Duodenal mucosa (tissue), 2 donors: ENCODE measurements around the gene OR51G2.
"Not testable (repeated sequence)": the region's sequence is repeated elsewhere in the genome, so short reads cannot be mapped to it uniquely, and the experiment has no call there.

Experiments used
- H3K27ac ChIP-seq: one replicate; pipeline ENCODE4 v1.7.0; 2013; ENCODE audit warnings: low read depth, low read length
- H3K27me3 ChIP-seq, 2 donors: one replicate each; pipeline ENCODE4 v1.7.0; 2013; ENCODE audit warnings: low read length in 2 of 2, control low read depth in 1 of 2; ENCODE audit not compliant: insufficient read depth in 2 of 2, control insufficient read depth in 1 of 2
- H3K36me3 ChIP-seq, 2 donors: one replicate each; pipeline ENCODE4 v1.7.0; 2013; ENCODE audit warnings: low read length in 2 of 2, control low read depth in 1 of 2; ENCODE audit not compliant: insufficient read depth in 2 of 2, control insufficient read depth in 1 of 2
- H3K4me1 ChIP-seq, 2 donors: one replicate each; pipeline ENCODE4 v1.7.0; 2013; ENCODE audit warnings: low read length in 2 of 2, control low read depth in 1 of 2; ENCODE audit not compliant: insufficient read depth in 2 of 2, control insufficient read depth in 1 of 2
- H3K4me3 ChIP-seq, 2 donors: one replicate each; pipeline ENCODE4 v1.7.0; 2013; ENCODE audit warnings: low read length in 2 of 2, low read depth in 1 of 2
- H3K9ac ChIP-seq, 2 donors: one replicate each; pipeline ENCODE4 v1.7.0; 2013; ENCODE audit warnings: low read length in 2 of 2, low read depth in 1 of 2
- H3K9me3 ChIP-seq, 2 donors: one replicate each; pipeline ENCODE4 v1.7.0; 2013; ENCODE audit warnings: low read length in 2 of 2, control low read depth in 1 of 2; ENCODE audit not compliant: control insufficient read depth in 1 of 2

The OR51G2 gene, protein sequence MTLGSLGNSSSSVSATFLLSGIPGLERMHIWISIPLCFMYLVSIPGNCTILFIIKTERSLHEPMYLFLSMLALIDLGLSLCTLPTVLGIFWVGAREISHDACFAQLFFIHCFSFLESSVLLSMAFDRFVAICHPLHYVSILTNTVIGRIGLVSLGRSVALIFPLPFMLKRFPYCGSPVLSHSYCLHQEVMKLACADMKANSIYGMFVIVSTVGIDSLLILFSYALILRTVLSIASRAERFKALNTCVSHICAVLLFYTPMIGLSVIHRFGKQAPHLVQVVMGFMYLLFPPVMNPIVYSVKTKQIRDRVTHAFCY

GRCh38 chr11:4919250-4919649 lies at the start of gene OR51G2:
OR51G2 (minus strand) TSS chr11:4919350; CDS start chr11:4915663, 3,687 bp downstream.
- H3K9ac ChIP-seq: no peak within 1 kb of the TSS
- no peak within 1 kb of the TSS for H3K27ac ChIP-seq
- no peaks in the 10 kb centered on the region for H3K27me3 ChIP-seq
- H3K4me3 ChIP-seq: no peak within 1 kb of the TSS
- H3K9me3 ChIP-seq: no peaks in the 10 kb centered on the region
- H3K4me1 ChIP-seq: no peaks in the 10 kb centered on the region
- H3K36me3 ChIP-seq: no peaks in the 10 kb centered on the region

- H3K36me3 ChIP-seq: no peaks in the 10 kb centered on the region
- H3K27ac ChIP-seq: no peak overlapping the region
- H3K4me1 ChIP-seq: no peaks in the 10 kb centered on the region
- H3K27me3 ChIP-seq: no peaks in the 10 kb centered on the region
- H3K9me3 ChIP-seq: no peaks in the 10 kb centered on the region
- no peak overlapping the region for H3K9ac ChIP-seq
- no peak overlapping the region for H3K4me3 ChIP-seq
Observed at GRCh38 chr11:4962816-4963215, 43.7 kb upstream of the OR51G2 start.

DNA sequence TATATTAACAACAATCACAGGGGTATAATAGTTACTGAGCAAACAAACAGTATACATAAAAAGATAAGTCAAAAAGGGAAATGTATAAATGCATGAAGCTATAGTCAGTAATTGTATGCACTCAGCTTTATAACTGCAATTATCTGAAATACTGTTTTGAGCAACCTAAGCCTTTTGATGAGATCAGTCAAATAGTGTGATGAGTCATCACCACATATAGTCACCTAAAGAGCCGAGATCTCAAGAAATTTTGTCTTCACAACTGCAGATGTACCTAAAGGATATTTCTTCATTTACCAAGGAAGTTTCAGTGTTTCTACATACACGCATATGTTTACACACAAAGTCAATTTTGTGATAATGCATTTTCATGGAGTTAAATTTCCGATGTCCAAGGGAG lies 41.7 kb upstream of the OR51G2 start:
- Histone ChIP-seq H3K36me3 (no peaks in the 10 kb centered on the region), H3K9me3 (no peaks in the 10 kb centered on the region), H3K4me3 (no peak overlapping the region), H3K27me3 (no peaks in the 10 kb centered on the region), H3K9ac (no peak overlapping the region), H3K4me1 (no peaks in the 10 kb centered on the region), H3K27ac (no peak overlapping the region)

DNA sequence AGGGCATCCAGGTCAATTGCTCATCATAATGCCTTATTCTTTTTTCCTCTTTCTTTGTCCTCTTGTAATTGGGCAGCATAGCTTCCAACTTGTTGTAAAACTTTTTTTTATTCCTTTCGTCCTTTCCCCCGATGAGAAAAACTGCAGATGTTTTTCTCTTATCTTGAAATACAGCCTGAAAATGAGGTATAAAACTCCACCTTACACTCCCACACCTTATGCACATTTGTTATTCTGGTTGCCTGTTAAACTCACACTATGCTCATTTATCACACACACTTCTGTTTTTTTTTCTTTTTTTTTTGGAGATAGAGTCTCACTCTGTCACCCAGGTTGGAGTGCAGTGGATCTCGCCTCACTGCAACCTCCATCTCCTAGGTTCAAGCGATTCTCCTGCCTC lies 38.2 kb upstream of the OR51G2 start:
- Histone ChIP-seq H3K27me3 (no peaks in the 10 kb centered on the region), H3K9ac (no peak overlapping the region), H3K36me3 (no peaks in the 10 kb centered on the region), H3K4me3 (no peak overlapping the region), H3K9me3 (no peaks in the 10 kb centered on the region), H3K27ac (no peak overlapping the region), H3K4me1 (no peaks in the 10 kb centered on the region)

DNA sequence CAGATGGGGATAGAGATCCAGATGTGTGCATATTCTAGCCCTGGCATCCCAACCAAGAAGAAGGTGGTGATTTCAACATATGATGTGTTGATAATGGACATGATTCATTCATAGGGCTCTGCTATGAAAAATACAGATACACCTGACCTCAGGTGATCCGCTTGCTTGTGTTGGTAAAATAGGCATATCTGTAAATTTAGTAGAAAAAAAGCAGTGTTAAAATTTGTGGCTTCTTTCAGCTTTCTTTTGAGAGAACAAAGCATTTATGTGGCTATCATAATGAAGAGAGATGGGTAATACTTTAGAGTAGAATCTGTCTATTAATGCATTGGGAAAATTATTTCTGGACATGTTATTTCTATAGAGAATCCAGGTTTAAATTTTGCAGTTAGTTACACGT lies 36.5 kb upstream of the OR51G2 start, which contains the start of gene OR51A2:
Gene OR51A2, minus strand, starts transcription at position 101 of the 400 bp plus-strand sequence. Its CDS starts 0 bp downstream, at position 101.
- H3K27ac ChIP-seq, H3K4me3 ChIP-seq: not testable (repeated sequence)

GRCh38 chr11:4947505-4947904 lies 28.4 kb upstream of the OR51G2 start, which contains the start of gene OR51A4:
OR51A4 (minus strand) TSS chr11:4947605; CDS start chr11:4947100, 505 bp downstream.
- H3K4me3 ChIP-seq: no peak within 1 kb of the TSS
- H3K9me3 ChIP-seq: no peaks in the 10 kb centered on the region
- no peak within 1 kb of the TSS for H3K9ac ChIP-seq
- no peaks in the 10 kb centered on the region for H3K27me3 ChIP-seq
- no peak within 1 kb of the TSS for H3K27ac ChIP-seq
- no peaks in the 10 kb centered on the region for H3K36me3 ChIP-seq
- no peaks in the 10 kb centered on the region for H3K4me1 ChIP-seq

More for the DNA sequence above, 36.5 kb upstream of the OR51G2 start, which contains the start of gene OR51A2:
- not testable (repeated sequence) for H3K4me1 ChIP-seq, H3K27me3 ChIP-seq, H3K9ac ChIP-seq, H3K36me3 ChIP-seq, H3K9me3 ChIP-seq

DNA sequence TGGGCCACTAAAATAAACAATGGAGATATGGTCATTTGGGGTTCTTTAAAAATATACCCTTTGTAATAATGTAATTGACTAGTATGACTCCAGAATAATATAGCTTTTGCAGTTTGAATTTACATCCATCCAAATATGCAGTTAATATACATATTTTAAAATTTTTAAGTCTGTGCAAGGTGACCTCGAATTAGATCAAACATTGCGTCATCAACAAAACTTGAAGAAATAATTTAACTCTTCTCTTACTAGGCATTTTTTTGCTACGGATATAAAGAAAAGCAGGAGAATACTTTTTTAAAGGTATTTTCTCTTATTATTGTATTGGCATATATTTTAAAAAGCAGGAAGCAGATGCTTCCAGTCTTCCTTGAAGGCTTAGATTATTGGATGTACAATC lies 17.6 kb upstream of the OR51G2 start:
- no peaks in the 10 kb centered on the region for H3K36me3 ChIP-seq

DNA sequence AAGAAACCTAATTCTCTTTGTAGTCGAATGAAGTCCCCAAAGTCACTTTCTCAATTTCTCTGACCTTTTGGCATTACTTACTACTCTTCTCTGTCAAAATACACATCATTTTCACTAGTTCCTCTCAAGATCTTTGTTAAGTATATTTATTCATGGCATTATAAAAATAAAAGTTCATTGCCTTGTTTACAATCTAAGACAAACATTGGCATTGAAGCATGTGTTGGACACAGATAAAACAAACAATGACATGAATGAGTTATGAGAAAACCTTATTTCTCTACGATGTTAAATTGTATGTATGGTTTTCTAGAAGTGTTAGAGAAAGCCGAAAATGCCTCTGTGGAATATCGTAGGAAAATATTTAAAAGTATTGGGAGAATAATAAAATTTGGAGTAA lies 13.6 kb upstream of the OR51G2 start:
- H3K9me3 ChIP-seq: no peaks in the 10 kb centered on the region
- H3K9ac ChIP-seq: no peak overlapping the region
- H3K4me1 ChIP-seq: no peaks in the 10 kb centered on the region

More for the DNA sequence above, 17.6 kb upstream of the OR51G2 start:
- Histone ChIP-seq H3K27me3 (no peaks in the 10 kb centered on the region), H3K4me1 (no peaks in the 10 kb centered on the region), H3K9ac (no peak overlapping the region), H3K4me3 (no peak overlapping the region), H3K9me3 (no peaks in the 10 kb centered on the region), H3K27ac (no peak overlapping the region)

DNA sequence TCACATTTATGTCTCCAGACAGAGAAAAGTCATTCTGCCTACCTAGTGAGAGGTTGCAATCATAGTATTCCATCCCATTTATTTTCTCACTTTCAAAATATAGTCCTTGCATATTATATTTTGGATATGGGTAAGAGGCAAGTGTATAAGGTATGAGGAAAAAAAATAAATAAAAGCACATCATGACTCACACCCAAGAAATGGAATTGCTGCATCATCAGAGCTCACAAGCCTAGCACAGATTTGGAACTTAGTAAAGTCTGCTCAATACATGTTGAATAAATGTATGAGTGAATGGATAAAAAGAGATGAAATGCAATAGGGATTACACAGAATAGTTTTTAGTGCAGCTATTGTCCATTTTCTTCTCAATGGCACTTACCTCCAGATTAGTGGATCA lies 7.5 kb upstream of the OR51G2 start:
- Histone ChIP-seq H3K9me3 (no peaks in the 10 kb centered on the region), H3K27ac (no peak overlapping the region), H3K4me1 (no peaks in the 10 kb centered on the region), H3K36me3 (no peaks in the 10 kb centered on the region), H3K4me3 (no peak overlapping the region), H3K27me3 (no peaks in the 10 kb centered on the region), H3K9ac (no peak overlapping the region)

More for the DNA sequence above, 13.6 kb upstream of the OR51G2 start:
- no peak overlapping the region for H3K4me3 ChIP-seq
- H3K27ac ChIP-seq: no peak overlapping the region
- no peaks in the 10 kb centered on the region for H3K36me3 ChIP-seq
- H3K27me3 ChIP-seq: no peaks in the 10 kb centered on the region

- Histone ChIP-seq H3K4me1 (no peaks in the 10 kb centered on the region), H3K4me3 (no peak within 1 kb of the TSS), H3K36me3 (no peaks in the 10 kb centered on the region), H3K27ac (no peak within 1 kb of the TSS), H3K27me3 (no peaks in the 10 kb centered on the region), H3K9me3 (no peaks in the 10 kb centered on the region), H3K9ac (no peak within 1 kb of the TSS)
Observed at GRCh38 chr11:4924239-4924638, 5.1 kb upstream of the OR51G2 start, which contains the start of gene OR51G1. OR51G1 (minus strand) TSS chr11:4924339; CDS start chr11:4924339, 0 bp downstream.
